H1 (cell line): Measurements from ENCODE around the gene PEX12. TPM values are rescaled to one million over a fixed set of nuclear protein-coding genes. Genes with fewer than 3 reads are reported as not detected.

Source experiments
- ASH2L ChIP-seq: fragments of 200-600, 300-600 bp; sonication (generic); IDR thresholded peaks from one replicate; pipeline ENCODE4 v1.7.1; 2017; ENCODE audit warnings: low read length
- BRCA1 ChIP-seq: IDR thresholded peaks from 2 replicates; pipeline ENCODE4 v1.6.1; 2012; ENCODE audit warnings: low read depth, low read length, improper control_type of control experiment
- CHD7 ChIP-seq: fragments of 300-600 bp; sonication (generic); IDR thresholded peaks from 2 replicates; pipeline ENCODE4 v1.7.1; 2012; ENCODE audit warnings: low read length, moderate library complexity, mild to moderate bottlenecking, inconsistent platforms; ENCODE audit not compliant: insufficient replicate concordance
- GABPA ChIP-seq: IDR thresholded peaks from 2 replicates; pipeline ENCODE4 v1.6.1; 2011; ENCODE audit warnings: mild to moderate bottlenecking, low read length, moderate library complexity, borderline replicate concordance; ENCODE audit not compliant: insufficient read depth
- MAX ChIP-seq: IDR thresholded peaks from 2 replicates; pipeline ENCODE4 v1.6.1; 2012; ENCODE audit warnings: inconsistent platforms
- POLR2A ChIP-seq, 2 experiments: IDR thresholded peaks; 1 replicate in 1 of 2; 2 replicates in 1 of 2; pipeline ENCODE4 v1.6.1; 2011; ENCODE audit warnings: low read depth in 2 of 2, low read length in 2 of 2, mild to moderate bottlenecking in 2 of 2; ENCODE audit errors: control extremely low read depth in 1 of 2
- SP4 ChIP-seq: IDR thresholded peaks from 2 replicates; pipeline ENCODE4 v1.6.1; 2012; ENCODE audit warnings: low read length, inconsistent platforms
- TAF1 ChIP-seq: IDR thresholded peaks from 2 replicates; pipeline ENCODE4 v1.6.1; 2011; ENCODE audit warnings: mild to moderate bottlenecking, low read depth, low read length
- polyA plus RNA-seq, 7 experiments: library from polyadenylated mRNA; depleted of rRNA in 3 of 7; stranded (reverse) in 5 of 7; unstranded in 2 of 7; fragments of >200 nt in 5 of 7; fragments of 200-250 nt in 2 of 7; gene quantifications; 1 replicate in 5 of 7; 2 replicates in 1 of 7; 4 replicates in 1 of 7; pipeline versions ENCODE4 v1.2.1 to v1.2.3, GENCODE V29; 2011 to 2013; ENCODE audit warnings: missing spikeins in 2 of 7, mixed read lengths in 2 of 7
- total RNA-seq: library from RNA; stranded (reverse); fragmentation: NEBNext Ultra II Directional; extraction: Animal tissue kit (Norgen Biotek cat#: 25700); gene quantifications from 2 replicates; pipeline ENCODE4 v1.2.1, GENCODE V29; 2021
- TF ChIP-seq, protein P1 (sequence below): IDR thresholded peaks from 2 replicates; pipeline ENCODE4 v1.6.1; 2011; ENCODE audit warnings: low read length, improper control_type of control experiment

The PEX12 gene
- total and polyA plus RNA-seq, 2 of the 8 experiments (the other 6 are each of a cell fraction or from before 2014, with no cell fraction given), result 3.0 to 5.9 TPM

- TF ChIP-seq CHD7 (no peak), SP4 (peak; percentile 39; the same call in 1 of the 2 replicates), GABPA (no peak), MAX (no peak), TAF1 (peak; percentile 94), ASH2L (peak; percentile 96), BRCA1 (peak; percentile 75), POLR2A (IDR thresholded peaks at IDR 0.05; ENCODE audit: control extremely low read depth in 1 of 2, low read depth in 2 of 2, low read length in 2 of 2) (peak; percentile 38 to 84)
- TF ChIP-seq, protein P1, sequence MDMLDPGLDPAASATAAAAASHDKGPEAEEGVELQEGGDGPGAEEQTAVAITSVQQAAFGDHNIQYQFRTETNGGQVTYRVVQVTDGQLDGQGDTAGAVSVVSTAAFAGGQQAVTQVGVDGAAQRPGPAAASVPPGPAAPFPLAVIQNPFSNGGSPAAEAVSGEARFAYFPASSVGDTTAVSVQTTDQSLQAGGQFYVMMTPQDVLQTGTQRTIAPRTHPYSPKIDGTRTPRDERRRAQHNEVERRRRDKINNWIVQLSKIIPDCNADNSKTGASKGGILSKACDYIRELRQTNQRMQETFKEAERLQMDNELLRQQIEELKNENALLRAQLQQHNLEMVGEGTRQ, result no peak
These were observed 8.9 kb upstream of the PEX12 start, which contains the start of gene AP2B1 (continued) for GRCh38 chr17:35587074-35587961.
